ENCODE measurements around the gene TBXAS1.

The TBXAS1 gene
- total RNA-seq = 1.7 reads per million

GRCh38 chr7:139829025-139829774 is at the start of gene TBXAS1:
TBXAS1 (plus strand) TSS chr7:139829264; CDS start chr7:139829391, 127 bp downstream.
- DNase-seq = no peak

- no peak for DNase-seq
Measured at GRCh38 chr7:139782932-139783331, 46.1 kb upstream of the TBXAS1 start.

- no peak for DNase-seq
Measured at GRCh38 chr7:139783647-139784385, 45.2 kb upstream of the TBXAS1 start.

- no peak for DNase-seq
Measured at GRCh38 chr7:139784648-139785047, 44.4 kb upstream of the TBXAS1 start.

- DNase-seq = no peak
Measured at GRCh38 chr7:139791316-139791715, 37.7 kb upstream of the TBXAS1 start.

GRCh38 chr7:139797607-139798006 is 31.5 kb upstream of the TBXAS1 start:
- no peak for DNase-seq

GRCh38 chr7:139798221-139798620 is 30.8 kb upstream of the TBXAS1 start:
- no peak for DNase-seq

GRCh38 chr7:139798892-139799291 is 30.2 kb upstream of the TBXAS1 start:
- DNase-seq = no peak

- no peak for DNase-seq
Measured at GRCh38 chr7:139799586-139799985, 29.5 kb upstream of the TBXAS1 start.

- DNase-seq = no peak
Measured at GRCh38 chr7:139804571-139804970, 24.5 kb upstream of the TBXAS1 start.

GRCh38 chr7:139807009-139807408 is 22.1 kb upstream of the TBXAS1 start:
- DNase-seq = no peak

GRCh38 chr7:139808427-139808826 is 20.6 kb upstream of the TBXAS1 start:
- no peak for DNase-seq

GRCh38 chr7:139808846-139809442 is 20.1 kb upstream of the TBXAS1 start:
- no peak for DNase-seq

- no peak for DNase-seq
Measured at GRCh38 chr7:139811066-139811465, 18.0 kb upstream of the TBXAS1 start.

GRCh38 chr7:139813151-139813550 is 15.9 kb upstream of the TBXAS1 start:
- DNase-seq = no peak

GRCh38 chr7:139813689-139814088 is 15.4 kb upstream of the TBXAS1 start:
- no peak for DNase-seq

GRCh38 chr7:139817249-139817648 is 11.8 kb upstream of the TBXAS1 start:
- DNase-seq = no peak

- no peak for DNase-seq
Measured at GRCh38 chr7:139820089-139820488, 9.0 kb upstream of the TBXAS1 start.

- DNase-seq = no peak
Measured at GRCh38 chr7:139821349-139822105, 7.5 kb upstream of the TBXAS1 start.

GRCh38 chr7:139822855-139823254 is 6.2 kb upstream of the TBXAS1 start:
- DNase-seq = no peak

- no peak for DNase-seq
Measured at GRCh38 chr7:139823959-139824521, 5.0 kb upstream of the TBXAS1 start.

- DNase-seq = no peak
Measured at GRCh38 chr7:139825666-139826290, 3.3 kb upstream of the TBXAS1 start.

Measured in effector CD4-positive, alpha-beta T cell (primary cell).